Chondrocyte (in vitro differentiated cells): Measurements from ENCODE around the gene PLP1. TPM values are rescaled to one million over a fixed set of nuclear protein-coding genes. Genes with fewer than 3 reads are reported as not detected.

Experiments used
- DNase-seq: peaks from one replicate; pipeline ENCODE4 v3.0.0; 2021; ENCODE audit warnings: mixed read lengths, low spot score
- H3K27ac Mint-ChIP-seq: one replicate; pipeline ENCODE4 v1.8.0; 2021; ENCODE audit warnings: mild to moderate bottlenecking, moderate library complexity, mixed read lengths; ENCODE audit not compliant: unreplicated experiment
- H3K27me3 Mint-ChIP-seq: 2 replicates; pipeline ENCODE4 v1.8.0; 2021; ENCODE audit warnings: low read depth, mixed read lengths
- H3K36me3 Mint-ChIP-seq: 2 replicates; pipeline ENCODE4 v1.8.0; 2021; ENCODE audit warnings: low read depth, mixed read lengths
- H3K4me1 Mint-ChIP-seq: 2 replicates; pipeline ENCODE4 v1.8.0; 2021; ENCODE audit warnings: low read depth, mild to moderate bottlenecking, mixed read lengths
- H3K4me3 Mint-ChIP-seq: one replicate; pipeline ENCODE4 v1.8.0; 2021; ENCODE audit warnings: mild to moderate bottlenecking, moderate library complexity, mixed read lengths; ENCODE audit not compliant: unreplicated experiment
- H3K9me3 Mint-ChIP-seq: 2 replicates; pipeline ENCODE4 v1.8.0; 2021; ENCODE audit warnings: low read depth, mixed read lengths
- long read RNA-seq: library from polyadenylated mRNA; stranded (forward); transcript quantifications from one replicate; pipeline ENCODE4 v2.0.0, GENCODE V29; 2021
- total RNA-seq: library from RNA; stranded (reverse); gene quantifications from 3 replicates; pipeline ENCODE4 v1.2.1, GENCODE V29; 2021
- TF ChIP-seq, protein P1 (sequence below): fragments of 200-600 bp; sonication (generic); IDR thresholded peaks from 2 replicates; pipeline ENCODE4 v1.5.0; 2021; ENCODE audit warnings: antibody characterized with exemption, mild to moderate bottlenecking, moderate library complexity

The PLP1 gene, protein sequence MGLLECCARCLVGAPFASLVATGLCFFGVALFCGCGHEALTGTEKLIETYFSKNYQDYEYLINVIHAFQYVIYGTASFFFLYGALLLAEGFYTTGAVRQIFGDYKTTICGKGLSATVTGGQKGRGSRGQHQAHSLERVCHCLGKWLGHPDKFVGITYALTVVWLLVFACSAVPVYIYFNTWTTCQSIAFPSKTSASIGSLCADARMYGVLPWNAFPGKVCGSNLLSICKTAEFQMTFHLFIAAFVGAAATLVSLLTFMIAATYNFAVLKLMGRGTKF
- 0.77 to 1.2 TPM (median 1.1 TPM) in 3 replicates for total RNA-seq
- long read RNA-seq, partial matches to known transcripts: 0 of 5 reads
- long read RNA-seq, other reads (novel, unspliced or antisense): 1 of 5 reads

DNA sequence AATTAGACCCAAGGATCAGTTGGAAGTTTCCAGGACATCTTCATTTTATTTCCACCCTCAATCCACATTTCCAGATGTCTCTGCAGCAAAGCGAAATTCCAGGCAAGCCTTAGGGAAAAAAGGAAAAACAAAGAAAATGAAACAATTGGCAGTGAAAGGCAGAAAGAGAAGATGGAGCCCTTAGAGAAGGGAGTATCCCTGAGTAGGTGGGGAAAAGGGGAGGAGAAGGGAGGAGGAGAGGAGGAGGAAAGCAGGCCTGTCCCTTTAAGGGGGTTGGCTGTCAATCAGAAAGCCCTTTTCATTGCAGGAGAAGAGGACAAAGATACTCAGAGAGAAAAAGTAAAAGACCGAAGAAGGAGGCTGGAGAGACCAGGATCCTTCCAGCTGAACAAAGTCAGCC is at the start of gene PLP1:
Gene PLP1 (plus strand): TSS at position 295 of the 400 bp plus-strand sequence. CDS start 156 bp downstream, outside the sequence.
- Mint-ChIP-seq H3K4me3 (no peak within 1 kb of the TSS), H3K9me3 (no peaks in the 10 kb centered on the region), H3K27ac (no peak within 1 kb of the TSS), H3K36me3 (no peaks in the 10 kb centered on the region), H3K4me1 (peaks cover 19% of the 10 kb centered on the region), H3K27me3 (no peaks in the 10 kb centered on the region)
- TF ChIP-seq, protein P1, sequence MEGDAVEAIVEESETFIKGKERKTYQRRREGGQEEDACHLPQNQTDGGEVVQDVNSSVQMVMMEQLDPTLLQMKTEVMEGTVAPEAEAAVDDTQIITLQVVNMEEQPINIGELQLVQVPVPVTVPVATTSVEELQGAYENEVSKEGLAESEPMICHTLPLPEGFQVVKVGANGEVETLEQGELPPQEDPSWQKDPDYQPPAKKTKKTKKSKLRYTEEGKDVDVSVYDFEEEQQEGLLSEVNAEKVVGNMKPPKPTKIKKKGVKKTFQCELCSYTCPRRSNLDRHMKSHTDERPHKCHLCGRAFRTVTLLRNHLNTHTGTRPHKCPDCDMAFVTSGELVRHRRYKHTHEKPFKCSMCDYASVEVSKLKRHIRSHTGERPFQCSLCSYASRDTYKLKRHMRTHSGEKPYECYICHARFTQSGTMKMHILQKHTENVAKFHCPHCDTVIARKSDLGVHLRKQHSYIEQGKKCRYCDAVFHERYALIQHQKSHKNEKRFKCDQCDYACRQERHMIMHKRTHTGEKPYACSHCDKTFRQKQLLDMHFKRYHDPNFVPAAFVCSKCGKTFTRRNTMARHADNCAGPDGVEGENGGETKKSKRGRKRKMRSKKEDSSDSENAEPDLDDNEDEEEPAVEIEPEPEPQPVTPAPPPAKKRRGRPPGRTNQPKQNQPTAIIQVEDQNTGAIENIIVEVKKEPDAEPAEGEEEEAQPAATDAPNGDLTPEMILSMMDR: no peak
- no peak for DNase-seq

DNA sequence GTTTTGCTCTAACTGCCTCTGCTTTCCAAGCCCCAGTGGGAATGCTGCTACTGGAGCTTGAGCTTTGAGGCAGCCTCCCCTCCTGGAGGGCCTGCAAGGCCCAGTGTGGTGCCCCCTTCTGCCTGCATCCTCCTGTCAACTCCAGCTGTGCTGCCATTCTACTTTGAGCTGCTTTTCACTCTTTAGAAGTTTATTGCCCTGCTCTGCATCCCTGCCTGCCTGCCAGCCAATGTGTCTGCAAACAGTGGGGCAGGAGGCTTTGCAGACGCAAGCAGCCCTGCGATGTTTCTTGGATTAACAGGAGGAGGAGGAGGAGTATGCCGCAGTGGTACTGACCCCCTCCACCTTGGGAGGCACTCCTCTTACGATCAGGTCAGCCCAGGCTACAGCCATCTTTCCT is 49.5 kb upstream of the PLP1 start:
- H3K4me3 Mint-ChIP-seq: no peak overlapping the region
- no peak for DNase-seq
- no peak overlapping the region for H3K27ac Mint-ChIP-seq
- H3K27me3 Mint-ChIP-seq: no peaks in the 10 kb centered on the region
- peaks cover 41% of the 10 kb centered on the region for H3K4me1 Mint-ChIP-seq
- H3K36me3 Mint-ChIP-seq: no peaks in the 10 kb centered on the region
- no peaks in the 10 kb centered on the region for H3K9me3 Mint-ChIP-seq
- TF ChIP-seq, protein P1: no peak

DNA sequence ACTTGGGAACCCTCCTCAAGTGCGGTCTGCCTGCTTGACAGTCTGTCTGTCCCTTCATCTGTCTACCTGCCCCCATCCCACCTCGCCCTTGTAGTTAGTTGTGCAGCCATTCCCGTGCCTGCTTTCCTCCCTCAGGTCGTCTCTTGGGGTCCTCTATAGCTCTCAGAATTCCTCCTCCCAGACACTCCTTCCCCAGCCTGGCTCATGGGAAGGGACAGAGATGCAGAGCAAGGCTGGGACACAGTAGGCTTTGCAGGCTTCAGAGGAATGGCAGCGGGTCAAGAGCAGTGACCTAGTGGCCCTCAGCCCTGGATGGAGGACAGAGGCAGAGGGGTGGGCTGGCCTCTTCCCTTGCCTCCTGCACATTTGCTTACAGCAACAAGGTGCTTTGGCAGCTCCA is 47.6 kb upstream of the PLP1 start:
- Mint-ChIP-seq H3K27ac (peak overlapping the region; percentile 86), H3K27me3 (no peaks in the 10 kb centered on the region), H3K9me3 (no peaks in the 10 kb centered on the region), H3K36me3 (no peaks in the 10 kb centered on the region), H3K4me3 (no peak overlapping the region), H3K4me1 (peaks cover 37% of the 10 kb centered on the region)
- TF ChIP-seq, protein P1: no peak
- no peak for DNase-seq

DNA sequence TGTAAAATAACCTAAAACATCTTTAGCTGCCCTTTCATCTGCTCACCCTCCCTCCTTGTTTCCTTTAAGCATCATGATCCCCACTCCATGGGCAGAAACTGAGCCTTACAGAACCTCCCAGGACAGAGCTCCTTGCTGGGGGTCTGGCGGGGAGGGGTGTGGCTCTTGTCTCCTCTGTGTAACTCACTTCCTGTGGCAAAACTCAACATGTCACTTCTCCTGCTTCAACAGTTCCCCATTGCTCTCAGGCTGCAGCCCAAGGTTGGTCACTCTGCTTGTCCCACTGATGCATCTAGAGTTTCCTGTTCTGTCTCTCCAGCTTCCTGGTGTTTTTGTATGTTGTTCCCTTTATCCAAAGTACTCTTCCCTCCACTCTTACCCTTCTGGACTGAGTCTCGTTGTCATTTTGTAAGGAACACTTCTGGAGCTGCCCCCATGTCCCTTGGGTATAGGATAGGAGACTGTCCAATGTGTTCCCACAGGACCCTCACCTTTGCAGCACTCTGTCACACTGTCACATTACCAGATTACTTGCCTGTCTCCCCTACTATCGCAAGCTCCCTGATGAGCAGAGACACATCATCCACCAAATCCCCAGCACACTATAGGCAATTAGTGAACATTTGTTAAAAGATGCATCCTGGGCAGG is 46.4 kb upstream of the PLP1 start:
- DNase-seq: no peak
- H3K27ac Mint-ChIP-seq: peak overlapping the region; percentile 99
- TF ChIP-seq, protein P1: no peak

DNA sequence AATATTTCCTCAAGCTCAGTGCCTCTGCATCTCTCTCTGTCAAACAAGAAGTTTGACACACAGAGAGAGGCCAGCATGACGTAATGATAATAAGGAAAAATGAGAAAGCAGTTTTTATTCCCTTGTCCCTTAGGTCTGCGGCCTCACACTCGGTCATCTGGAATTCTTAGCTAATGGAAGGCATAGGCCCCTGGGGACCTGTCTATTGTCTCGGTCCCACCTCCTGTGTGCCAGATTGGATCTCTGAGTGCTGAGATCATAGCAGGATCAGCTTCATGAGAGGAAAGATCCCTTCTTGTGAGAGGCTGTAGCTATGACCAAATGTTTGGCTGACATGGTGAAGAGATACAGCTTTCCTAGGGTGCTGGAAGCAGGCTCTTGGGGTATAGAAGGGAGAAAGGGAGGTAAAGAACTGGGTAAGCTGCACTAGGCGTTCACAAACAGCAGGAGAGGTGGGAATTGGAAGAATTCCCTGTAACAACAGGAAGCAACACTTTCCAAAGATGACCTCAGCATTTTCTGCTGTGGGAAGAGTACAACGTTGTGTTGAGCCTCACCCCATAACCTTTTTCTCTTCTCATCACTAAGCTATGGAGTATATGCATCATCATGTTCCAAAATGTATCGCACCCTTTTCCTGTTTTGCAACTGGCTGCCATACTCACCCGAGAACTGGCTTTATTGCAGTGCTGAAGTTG is 45.7 kb upstream of the PLP1 start:
- TF ChIP-seq, protein P1: no peak
- Mint-ChIP-seq H3K36me3 (no peaks in the 10 kb centered on the region), H3K4me1 (peaks cover 41% of the 10 kb centered on the region), H3K9me3 (no peaks in the 10 kb centered on the region), H3K27ac (peak overlapping the region; percentile 99), H3K27me3 (no peaks in the 10 kb centered on the region), H3K4me3 (no peak overlapping the region)
- DNase-seq: no peak

More for the DNA sequence above, 46.4 kb upstream of the PLP1 start:
- no peaks in the 10 kb centered on the region for H3K36me3 Mint-ChIP-seq
- no peaks in the 10 kb centered on the region for H3K27me3 Mint-ChIP-seq
- peaks cover 41% of the 10 kb centered on the region for H3K4me1 Mint-ChIP-seq
- no peak overlapping the region for H3K4me3 Mint-ChIP-seq
- no peaks in the 10 kb centered on the region for H3K9me3 Mint-ChIP-seq
